ENCODE data around the gene RNF181.
A peak's percentile ranks its signal among the peaks of the same experiment; 100 is the strongest.

RNF181 gene

DNA sequence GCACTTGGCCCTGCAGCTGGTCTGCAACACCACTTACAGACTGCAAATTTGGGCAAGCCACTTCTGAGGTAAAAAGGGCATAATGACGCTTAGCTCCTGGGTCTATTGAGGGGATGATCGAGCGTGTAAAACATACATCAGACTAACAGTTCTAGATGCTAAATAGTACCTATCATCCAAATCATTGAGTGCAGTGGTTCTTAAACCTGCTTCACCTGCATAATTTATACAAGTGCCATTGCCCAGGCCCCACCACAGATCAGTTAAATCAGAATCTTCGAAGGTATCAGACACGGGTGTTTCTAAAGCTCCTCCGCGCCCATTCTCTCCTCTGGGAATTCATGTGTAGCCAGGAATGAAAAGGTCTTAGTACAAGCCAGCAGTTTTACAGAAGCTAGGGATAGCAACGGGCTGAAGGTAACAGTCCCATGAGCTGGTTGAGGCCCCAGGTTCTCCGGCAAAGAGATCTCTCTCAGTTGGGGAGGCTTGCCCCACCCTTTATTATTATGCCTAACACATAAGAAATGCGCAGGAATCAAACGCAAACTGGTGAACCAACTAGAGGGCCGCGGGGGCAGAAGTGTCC is 737 bp upstream of the RNF181 start:
- H3K4me3 ChIP-seq (ENCODE audit: low read depth in 1 of 2, low read length in 1 of 2) = peak overlapping the region; percentile 93 to 97
- peak overlapping the region; percentile 97 for H3K27ac ChIP-seq
- TF ChIP-seq, protein P1, sequence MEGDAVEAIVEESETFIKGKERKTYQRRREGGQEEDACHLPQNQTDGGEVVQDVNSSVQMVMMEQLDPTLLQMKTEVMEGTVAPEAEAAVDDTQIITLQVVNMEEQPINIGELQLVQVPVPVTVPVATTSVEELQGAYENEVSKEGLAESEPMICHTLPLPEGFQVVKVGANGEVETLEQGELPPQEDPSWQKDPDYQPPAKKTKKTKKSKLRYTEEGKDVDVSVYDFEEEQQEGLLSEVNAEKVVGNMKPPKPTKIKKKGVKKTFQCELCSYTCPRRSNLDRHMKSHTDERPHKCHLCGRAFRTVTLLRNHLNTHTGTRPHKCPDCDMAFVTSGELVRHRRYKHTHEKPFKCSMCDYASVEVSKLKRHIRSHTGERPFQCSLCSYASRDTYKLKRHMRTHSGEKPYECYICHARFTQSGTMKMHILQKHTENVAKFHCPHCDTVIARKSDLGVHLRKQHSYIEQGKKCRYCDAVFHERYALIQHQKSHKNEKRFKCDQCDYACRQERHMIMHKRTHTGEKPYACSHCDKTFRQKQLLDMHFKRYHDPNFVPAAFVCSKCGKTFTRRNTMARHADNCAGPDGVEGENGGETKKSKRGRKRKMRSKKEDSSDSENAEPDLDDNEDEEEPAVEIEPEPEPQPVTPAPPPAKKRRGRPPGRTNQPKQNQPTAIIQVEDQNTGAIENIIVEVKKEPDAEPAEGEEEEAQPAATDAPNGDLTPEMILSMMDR (IDR thresholded peaks at IDR 0.05) = no peak
- no peaks in the 10 kb centered on the region for H3K9me3 ChIP-seq
- H3K36me3 ChIP-seq = peaks cover 33% of the 10 kb centered on the region
- H3K27me3 ChIP-seq = no peaks in the 10 kb centered on the region
- H3K4me1 ChIP-seq (ENCODE audit: control insufficient read depth in 1 of 2, insufficient read depth in 1 of 2, low read depth in 1 of 2, low read length in 1 of 2) = peaks cover 43 to 51% of the 10 kb centered on the region in 2 experiments

DNA sequence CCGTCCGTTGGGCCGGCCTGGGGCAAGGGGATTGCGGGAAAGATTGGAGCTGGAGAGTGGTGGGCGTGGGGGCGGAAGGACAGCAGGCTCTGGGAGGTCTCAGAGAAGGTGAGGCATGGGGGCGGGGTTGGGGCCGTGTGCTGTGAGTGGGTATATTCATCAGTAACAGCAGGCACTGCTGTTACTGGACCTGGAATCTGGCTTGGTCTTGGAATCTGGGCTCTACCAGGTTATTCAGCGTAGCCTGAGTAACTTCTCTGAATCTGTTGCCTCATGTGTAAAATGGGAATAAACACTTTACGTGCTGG is 435 bp downstream of the RNF181 start:
- TF ChIP-seq, protein P1 (IDR thresholded peaks at IDR 0.05) = no peak
- H3K27ac ChIP-seq = peak overlapping the region; percentile 97
- peak overlapping the region; percentile 93 to 97 for H3K4me3 ChIP-seq (ENCODE audit: low read depth in 1 of 2, low read length in 1 of 2)
- peaks cover 39% of the 10 kb centered on the region for H3K36me3 ChIP-seq
- no peaks in the 10 kb centered on the region for H3K9me3 ChIP-seq
- H3K4me1 ChIP-seq (ENCODE audit: control insufficient read depth in 1 of 2, insufficient read depth in 1 of 2, low read depth in 1 of 2, low read length in 1 of 2) = peaks cover 32 to 39% of the 10 kb centered on the region in 2 experiments
- no peaks in the 10 kb centered on the region for H3K27me3 ChIP-seq

DNA sequence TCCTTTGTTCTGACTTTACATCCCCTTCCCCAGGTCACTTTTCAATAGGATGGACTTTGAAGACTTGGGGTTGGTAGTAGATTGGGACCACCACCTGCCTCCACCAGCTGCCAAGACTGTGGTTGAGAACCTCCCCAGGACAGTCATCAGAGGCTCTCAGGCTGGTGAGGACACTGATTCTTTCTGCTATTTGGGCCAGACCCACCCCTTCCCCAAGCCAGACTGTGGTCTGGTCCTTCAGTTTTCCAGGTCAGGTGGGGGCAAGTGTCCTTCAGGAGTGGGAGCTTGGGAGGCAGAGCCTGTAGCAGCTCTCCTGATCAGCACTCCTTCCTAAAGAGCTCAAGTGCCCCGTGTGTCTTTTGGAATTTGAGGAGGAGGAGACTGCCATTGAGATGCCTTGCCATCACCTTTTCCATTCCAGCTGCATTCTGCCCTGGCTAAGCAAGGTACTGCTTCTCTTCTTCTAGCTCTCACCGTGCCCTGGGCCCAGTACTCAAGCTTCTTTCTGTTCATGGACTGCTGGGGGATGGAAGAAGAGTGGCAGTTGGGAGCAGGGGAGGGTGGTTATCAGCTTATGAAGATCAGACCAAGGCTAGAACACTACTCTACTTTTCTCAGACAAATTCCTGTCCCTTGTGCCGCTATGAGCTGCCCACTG is 1.1 kb downstream of the RNF181 start:
- H3K27ac ChIP-seq = peak overlapping the region; percentile 97
- H3K9me3 ChIP-seq = no peaks in the 10 kb centered on the region
- H3K4me1 ChIP-seq (ENCODE audit: control insufficient read depth in 1 of 2, insufficient read depth in 1 of 2, low read depth in 1 of 2, low read length in 1 of 2) = peaks cover 27 to 35% of the 10 kb centered on the region in 2 experiments
- H3K36me3 ChIP-seq = peaks cover 39% of the 10 kb centered on the region
- peak overlapping the region; percentile 93 to 97 for H3K4me3 ChIP-seq (ENCODE audit: low read depth in 1 of 2, low read length in 1 of 2)
- TF ChIP-seq, protein P1 (IDR thresholded peaks at IDR 0.05) = no peak
- H3K27me3 ChIP-seq = peaks cover 1% of the 10 kb centered on the region

DNA sequence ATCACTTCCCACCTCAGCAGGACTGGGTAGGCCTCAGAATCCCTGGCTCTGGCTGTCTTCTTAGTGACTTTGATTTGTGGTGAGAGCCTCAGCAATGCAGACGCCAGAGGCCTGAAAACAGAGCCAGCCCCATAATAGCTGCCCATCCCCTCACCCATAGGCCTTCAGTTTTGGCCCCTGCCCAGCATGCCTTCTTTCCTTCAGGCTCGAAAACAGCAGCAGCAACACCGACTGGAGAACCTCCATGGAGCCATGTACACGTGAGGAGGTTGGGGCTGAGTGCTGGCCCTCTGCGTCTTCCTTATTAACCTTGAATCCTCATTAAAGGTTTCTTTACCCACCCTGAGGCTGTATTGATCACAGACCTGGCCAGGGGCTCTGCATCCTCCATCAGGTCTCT is 1.7 kb downstream of the RNF181 start:
- Histone ChIP-seq H3K9me3 (no peaks in the 10 kb centered on the region), H3K27me3 (peaks cover 6% of the 10 kb centered on the region), H3K36me3 (peaks cover 39% of the 10 kb centered on the region), H3K4me3 (ENCODE audit: low read depth in 1 of 2, low read length in 1 of 2) (no peak overlapping the region), H3K4me1 (ENCODE audit: control insufficient read depth in 1 of 2, insufficient read depth in 1 of 2, low read depth in 1 of 2, low read length in 1 of 2) (peaks cover 32 to 39% of the 10 kb centered on the region in 2 experiments), H3K27ac (no peak overlapping the region)
- TF ChIP-seq, protein P1 (IDR thresholded peaks at IDR 0.05) = no peak

DNA sequence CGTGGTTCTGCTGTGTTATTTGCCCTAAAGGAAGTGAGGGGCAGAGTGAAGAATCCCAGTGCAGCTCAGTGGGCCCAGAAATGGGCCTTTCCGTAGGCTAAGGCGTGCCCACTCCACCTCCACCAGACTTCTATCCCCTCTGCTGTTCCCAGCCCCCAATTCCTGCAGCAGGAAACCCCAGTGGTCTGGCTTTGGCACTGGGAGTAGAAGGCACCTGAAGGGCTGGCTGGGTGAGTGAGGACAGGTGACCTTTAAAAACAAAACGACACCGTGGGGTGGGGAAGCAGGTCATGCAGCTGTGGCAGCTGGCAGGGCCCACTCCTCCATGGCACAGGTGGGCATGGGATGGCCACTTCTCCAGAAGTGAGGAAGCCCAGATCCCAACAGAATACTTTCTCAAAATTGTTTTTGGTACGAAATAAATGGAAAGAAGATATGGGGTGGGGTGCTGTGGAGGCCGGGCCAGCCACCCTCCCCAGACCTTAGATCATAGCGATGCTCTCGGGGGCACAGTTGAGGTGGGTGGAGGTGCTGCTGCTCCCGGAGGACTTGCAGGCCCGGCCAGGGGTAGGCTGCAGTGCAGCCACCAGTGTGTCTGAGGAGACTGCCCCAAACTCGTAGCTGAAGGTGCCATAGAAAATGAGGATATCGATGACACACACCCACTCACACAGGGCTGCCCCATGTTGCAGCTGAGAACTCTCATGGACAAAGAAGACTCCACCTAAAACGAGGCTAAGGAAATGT is 3.2 kb downstream of the RNF181 start:
- TF ChIP-seq, protein P1 (IDR thresholded peaks at IDR 0.05) = no peak
- Histone ChIP-seq H3K27ac (no peak overlapping the region), H3K27me3 (peaks cover 14% of the 10 kb centered on the region), H3K9me3 (no peaks in the 10 kb centered on the region), H3K4me3 (ENCODE audit: low read depth in 1 of 2, low read length in 1 of 2) (no peak overlapping the region), H3K36me3 (peaks cover 39% of the 10 kb centered on the region), H3K4me1 (ENCODE audit: control insufficient read depth in 1 of 2, insufficient read depth in 1 of 2, low read depth in 1 of 2, low read length in 1 of 2) (peaks cover 44 to 54% of the 10 kb centered on the region in 2 experiments)
